GM21528 (cell line): ENCODE data around the gene AFTPH.

Experiments used
- ATAC-seq: cut with Tn5 transposase; IDR thresholded peaks from one replicate; pipeline ENCODE4 v1.9.1; 2021; ENCODE audit warnings: mild to moderate bottlenecking, moderate library complexity; ENCODE audit not compliant: unreplicated experiment, low FRiP score

The AFTPH gene

DNA sequence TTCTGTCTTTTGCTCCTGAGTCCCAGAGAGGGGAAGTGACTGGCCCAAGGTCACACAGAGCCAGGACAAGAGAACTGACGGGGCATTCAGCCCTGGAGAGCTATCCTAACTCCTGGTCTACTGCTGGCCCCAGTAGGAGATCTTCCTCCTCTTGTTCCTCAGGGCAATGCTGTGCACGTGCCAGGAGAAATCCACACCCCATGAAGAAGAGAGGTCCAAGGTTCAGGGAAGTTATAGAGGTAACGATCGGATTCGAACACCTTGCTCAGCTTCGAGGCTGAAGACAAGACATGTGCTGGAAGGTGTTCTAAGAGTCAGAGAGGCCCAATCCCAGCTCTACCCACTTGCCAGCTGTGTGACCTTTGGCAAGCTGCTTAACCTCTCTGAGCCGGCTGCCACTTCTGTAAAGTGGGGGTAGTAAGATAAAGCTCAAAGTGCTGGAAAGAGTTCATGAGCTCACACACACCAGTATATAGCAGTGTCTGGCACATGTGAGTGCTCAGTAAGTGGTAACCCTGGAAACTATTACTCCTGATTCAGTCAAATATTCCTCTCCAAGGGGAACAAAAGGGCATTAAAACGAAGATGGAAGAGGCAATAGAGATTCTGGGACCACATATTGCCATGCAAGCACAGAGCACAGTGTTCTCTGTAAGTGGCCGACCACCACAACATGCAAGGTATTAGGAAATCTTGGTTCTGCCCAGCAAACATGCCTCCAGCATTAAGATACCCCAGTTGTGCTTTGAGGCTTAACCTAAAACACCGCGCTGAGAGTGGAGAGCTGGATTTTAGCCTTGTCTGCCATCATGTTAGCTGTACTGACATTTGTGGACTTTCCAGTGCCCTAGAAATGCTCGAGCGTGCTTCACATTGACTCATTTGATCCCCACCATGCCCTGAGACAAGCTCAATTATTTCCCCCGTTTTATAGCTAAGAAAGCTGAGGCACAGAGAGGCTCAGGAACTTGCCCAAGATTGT, 104.0 kb downstream of the AFTPH start:
- ATAC-seq, result no peak

- ATAC-seq, result no peak
Observed at GRCh38 chr2:64629329-64629781, 105.2 kb downstream of the AFTPH start.

DNA sequence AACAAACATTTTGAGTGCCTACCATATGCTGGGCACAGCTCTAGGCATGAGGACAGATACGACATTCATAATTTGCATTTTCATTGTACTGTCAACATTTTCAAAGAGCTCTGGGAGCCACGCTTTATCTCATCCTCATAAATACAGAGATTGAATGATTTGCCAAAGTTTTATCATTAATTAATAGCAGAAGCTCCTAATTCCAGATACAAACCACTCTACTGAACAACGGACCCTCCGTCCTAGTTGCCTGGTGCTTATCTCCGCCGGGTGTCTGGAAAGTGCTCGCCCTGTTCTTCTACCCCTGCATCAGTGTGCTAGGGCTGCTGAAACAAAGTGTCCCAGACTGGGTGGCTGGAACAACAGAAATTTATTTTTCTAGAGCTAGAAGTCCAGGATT, 105.7 kb downstream of the AFTPH start:
- ATAC-seq, result no peak

DNA sequence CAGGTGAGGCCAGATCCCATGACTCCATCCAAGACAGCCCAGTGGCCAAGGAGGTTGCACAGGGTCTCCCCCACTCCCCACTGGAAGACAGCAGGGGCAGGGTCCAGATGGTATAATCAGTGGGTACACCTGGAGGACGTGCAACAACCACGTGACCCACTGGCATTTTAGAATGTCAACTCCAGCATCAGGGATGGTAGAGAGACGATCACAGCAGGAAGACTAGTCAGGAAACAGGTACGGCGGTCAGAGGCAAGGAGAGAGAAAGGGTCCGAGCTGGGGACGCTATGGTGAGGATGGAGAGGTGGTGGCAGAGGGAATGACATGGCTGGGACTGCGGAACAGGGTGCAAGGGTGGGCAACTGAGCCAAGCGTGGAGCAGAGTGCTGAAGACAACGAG, 106.6 kb downstream of the AFTPH start:
- ATAC-seq, result no peak

- ATAC-seq, result no peak
Observed at GRCh38 chr2:64631771-64632170, 107.6 kb downstream of the AFTPH start.

- ATAC-seq, result no peak
Observed at GRCh38 chr2:64632835-64633819, 109.0 kb downstream of the AFTPH start.

GRCh38 chr2:64634345-64635267, 110.5 kb downstream of the AFTPH start:
- ATAC-seq, result no peak

DNA sequence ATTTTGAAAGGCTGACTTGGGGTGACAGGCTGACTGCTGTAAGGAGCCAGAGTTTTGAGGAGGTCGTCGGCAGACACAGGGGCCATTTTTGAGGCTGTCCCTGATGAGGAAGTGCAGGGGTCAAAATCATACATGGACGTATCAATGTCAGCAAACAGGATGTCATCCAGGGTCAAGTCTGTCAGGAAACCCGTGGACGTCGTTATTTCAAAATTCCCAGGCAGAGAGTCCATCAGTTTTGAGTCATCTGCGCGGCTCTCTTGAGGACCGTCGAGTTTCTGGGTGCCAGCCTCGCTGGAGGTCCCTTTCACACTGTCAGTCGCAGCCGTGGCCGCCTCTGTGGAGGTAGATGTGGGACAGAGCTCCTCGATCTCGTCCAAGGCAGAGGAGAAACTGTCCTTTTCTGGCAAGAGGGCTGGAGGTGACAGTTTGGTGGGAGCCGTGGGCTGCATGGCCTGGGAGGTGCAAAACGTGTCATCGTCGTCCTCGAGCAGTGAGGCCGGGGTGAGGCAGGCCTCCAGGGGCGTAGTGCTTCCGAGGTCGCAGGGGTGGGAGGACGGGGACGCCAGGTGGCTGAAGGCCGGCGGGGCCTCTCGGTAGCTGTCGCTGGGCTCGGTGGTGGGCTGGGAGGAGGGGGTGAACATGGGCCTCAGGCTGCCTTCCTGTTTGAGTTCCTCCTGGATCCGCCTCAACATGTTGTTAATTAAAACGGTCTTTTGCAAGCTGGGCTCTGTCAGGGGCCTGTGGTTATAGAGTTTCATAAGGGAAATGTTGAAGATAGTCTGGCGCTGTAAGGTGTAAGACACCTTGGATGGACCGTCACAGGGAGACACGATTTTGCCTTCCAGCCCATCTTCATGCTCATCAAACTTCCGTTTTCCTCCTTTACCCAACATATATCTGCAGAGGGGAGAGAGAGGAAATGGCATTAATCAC, 112.1 kb downstream of the AFTPH start:
- ATAC-seq, result peak; percentile 75

GRCh38 chr2:64637000-64637635, 113.0 kb downstream of the AFTPH start:
- ATAC-seq, result peak; percentile 50

GRCh38 chr2:64637931-64638330, 113.8 kb downstream of the AFTPH start:
- ATAC-seq, result no peak

- no peak for ATAC-seq
Observed at GRCh38 chr2:64638502-64639120, 114.5 kb downstream of the AFTPH start.

- ATAC-seq, result no peak
Observed at GRCh38 chr2:64639691-64640090, 115.6 kb downstream of the AFTPH start.

- no peak for ATAC-seq
Observed at GRCh38 chr2:64640153-64641044, 116.3 kb downstream of the AFTPH start.

GRCh38 chr2:64641599-64641998, 117.5 kb downstream of the AFTPH start:
- no peak for ATAC-seq
